Activated CD4-positive, alpha-beta T cell treated with anti-CD3 and anti-CD28 coated beads, Interleukin-2, amount 10 ng/mL, durations not matched to agents 7 days and 5 days (primary cell): ENCODE results near the gene PIK3CG. TPM values are rescaled to one million over a fixed set of nuclear protein-coding genes. Genes with fewer than 3 reads are reported as not detected.
"Not testable (repeated sequence)": the region's sequence is repeated elsewhere in the genome, so short reads cannot be mapped to it uniquely, and the experiment has no call there.

Experiments used
- CTCF ChIA-PET: fragments of 350-600 bp; sonication (Branson Sonifier 250); formaldehyde crosslinking; loops from one replicate; lab custom pipeline; 2021; ENCODE audit warnings: antibody characterized with exemption; lab: Charles Lee
- POLR2A ChIA-PET: fragments of 350-600 bp; sonication (Branson Sonifier 250); formaldehyde crosslinking; loops from one replicate; lab custom pipeline; 2021; ENCODE audit warnings: antibody characterized with exemption; lab: Charles Lee
- DNase-seq: peaks from one replicate; pipeline ENCODE4 v3.0.0-alpha.2; 2020
- H3K27ac Mint-ChIP-seq: one replicate; pipeline ENCODE4 v1.8.0; 2021; ENCODE audit warnings: mild to moderate bottlenecking, moderate library complexity, mixed read lengths
- H3K27me3 Mint-ChIP-seq: one replicate; pipeline ENCODE4 v1.8.0; 2021; ENCODE audit warnings: mixed read lengths
- H3K36me3 Mint-ChIP-seq: one replicate; pipeline ENCODE4 v1.8.0; 2021; ENCODE audit warnings: low read depth, mixed read lengths
- H3K4me1 Mint-ChIP-seq: one replicate; pipeline ENCODE4 v1.8.0; 2021; ENCODE audit warnings: mixed read lengths
- H3K4me3 Mint-ChIP-seq: one replicate; pipeline ENCODE4 v1.8.0; 2021; ENCODE audit warnings: mild to moderate bottlenecking, moderate library complexity, mixed read lengths
- H3K9me3 Mint-ChIP-seq: one replicate; pipeline ENCODE4 v1.8.0; 2021; ENCODE audit warnings: mixed read lengths
- total RNA-seq, 2 experiments: library from RNA; stranded (reverse); gene quantifications; one replicate each; pipeline ENCODE4 v1.2.3, GENCODE V29; 2021

The PIK3CG gene
- total RNA-seq, result 10 to 100 TPM; 42.9 to 51.6 TPM

GRCh38 chr7:106865130-106866041 lies at the start of gene PIK3CG:
Gene PIK3CG, plus strand, starts transcription at chr7:106865282. Its CDS starts 2,280 bp downstream, at chr7:106867562.
- Mint-ChIP-seq H3K27ac (peak within 1 kb of the TSS; percentile 94), H3K27me3 (no peaks in the 10 kb centered on the region), H3K36me3 (peaks cover 39% of the 10 kb centered on the region), H3K4me1 (peaks cover 52% of the 10 kb centered on the region), H3K4me3 (peak within 1 kb of the TSS; percentile 86), H3K9me3 (no peaks in the 10 kb centered on the region)
- POLR2A ChIA-PET, result interaction anchor here (0.6 kb wide), 1 partner anchor 109 kb away, joined by 4 read pairs; no protein-coding TSS in a partner anchor
- DNase-seq, result peak; percentile 46
- CTCF ChIA-PET, result interaction anchor here (0.7 kb wide), 1 partner anchor 15 kb away, joined by 4 read pairs; no protein-coding TSS in a partner anchor

- Mint-ChIP-seq H3K27ac (no peak overlapping the region), H3K9me3 (no peaks in the 10 kb centered on the region), H3K36me3 (no peaks in the 10 kb centered on the region), H3K27me3 (peaks cover 2% of the 10 kb centered on the region), H3K4me1 (peaks cover 5% of the 10 kb centered on the region), H3K4me3 (no peak overlapping the region)
- POLR2A ChIA-PET, result no interaction called here
- no peak for DNase-seq
- CTCF ChIA-PET, result interaction anchor here (1.6 kb wide), 1 partner anchor 9 kb away, joined by 4 read pairs; no protein-coding TSS in a partner anchor
Measured at GRCh38 chr7:106817098-106817497, 48.0 kb upstream of the PIK3CG start.

GRCh38 chr7:106818736-106819135 lies 46.3 kb upstream of the PIK3CG start:
- Mint-ChIP-seq H3K27ac (no peak overlapping the region), H3K9me3 (no peaks in the 10 kb centered on the region), H3K27me3 (peaks cover 2% of the 10 kb centered on the region), H3K4me3 (no peak overlapping the region), H3K4me1 (no peaks in the 10 kb centered on the region), H3K36me3 (no peaks in the 10 kb centered on the region)
- ChIA-PET CTCF (interaction anchor here (1.0 kb wide), 1 partner anchor 26 kb away, joined by 3 read pairs; no protein-coding TSS in a partner anchor), POLR2A (no interaction called here)
- no peak for DNase-seq

- CTCF ChIA-PET, result interaction anchor here (1.0 kb wide), 1 partner anchor 26 kb away, joined by 3 read pairs; no protein-coding TSS in a partner anchor
- no peaks in the 10 kb centered on the region for H3K4me1 Mint-ChIP-seq
Measured at GRCh38 chr7:106819546-106819945, 45.5 kb upstream of the PIK3CG start.

GRCh38 chr7:106820321-106821217 lies 44.5 kb upstream of the PIK3CG start:
- H3K9me3 Mint-ChIP-seq, result peaks cover 1% of the 10 kb centered on the region
- no peaks in the 10 kb centered on the region for H3K4me1 Mint-ChIP-seq
- no peak for DNase-seq
- no peak overlapping the region for H3K27ac Mint-ChIP-seq
- ChIA-PET CTCF (no interaction called here), POLR2A (no interaction called here)
- H3K27me3 Mint-ChIP-seq, result no peaks in the 10 kb centered on the region
- no peaks in the 10 kb centered on the region for H3K36me3 Mint-ChIP-seq
- no peak overlapping the region for H3K4me3 Mint-ChIP-seq

More at GRCh38 chr7:106819546-106819945, 45.5 kb upstream of the PIK3CG start:
- Mint-ChIP-seq H3K4me3 (no peak overlapping the region), H3K27ac (no peak overlapping the region), H3K9me3 (peaks cover 1% of the 10 kb centered on the region), H3K27me3 (no peaks in the 10 kb centered on the region), H3K36me3 (no peaks in the 10 kb centered on the region)
- POLR2A ChIA-PET, result no interaction called here
- DNase-seq, result no peak

- Mint-ChIP-seq H3K4me1 (no peaks in the 10 kb centered on the region), H3K4me3 (no peak overlapping the region), H3K36me3 (no peaks in the 10 kb centered on the region), H3K27ac (no peak overlapping the region), H3K9me3 (peaks cover 1% of the 10 kb centered on the region), H3K27me3 (no peaks in the 10 kb centered on the region)
- ChIA-PET CTCF (no interaction called here), POLR2A (no interaction called here)
- no peak for DNase-seq
Measured at GRCh38 chr7:106823631-106824030, 41.5 kb upstream of the PIK3CG start.

GRCh38 chr7:106824458-106824857 lies 40.6 kb upstream of the PIK3CG start:
- Mint-ChIP-seq H3K4me3 (no peak overlapping the region), H3K27ac (no peak overlapping the region), H3K36me3 (no peaks in the 10 kb centered on the region), H3K27me3 (no peaks in the 10 kb centered on the region), H3K4me1 (no peaks in the 10 kb centered on the region), H3K9me3 (peaks cover 6% of the 10 kb centered on the region)
- CTCF ChIA-PET, result no interaction called here
- DNase-seq, result no peak
- POLR2A ChIA-PET, result no interaction called here

- ChIA-PET CTCF (no interaction called here), POLR2A (no interaction called here)
- no peak for DNase-seq
- Mint-ChIP-seq H3K4me1 (no peaks in the 10 kb centered on the region), H3K4me3 (no peak overlapping the region), H3K27ac (no peak overlapping the region), H3K36me3 (peaks cover 2% of the 10 kb centered on the region), H3K9me3 (peaks cover 18% of the 10 kb centered on the region), H3K27me3 (no peaks in the 10 kb centered on the region)
Measured at GRCh38 chr7:106827626-106828025, 37.5 kb upstream of the PIK3CG start.

GRCh38 chr7:106829496-106829895 lies 35.6 kb upstream of the PIK3CG start:
- no peak overlapping the region for H3K4me3 Mint-ChIP-seq
- H3K9me3 Mint-ChIP-seq, result peaks cover 17% of the 10 kb centered on the region
- DNase-seq, result no peak
- H3K27me3 Mint-ChIP-seq, result no peaks in the 10 kb centered on the region
- CTCF ChIA-PET, result no interaction called here
- POLR2A ChIA-PET, result no interaction called here
- H3K4me1 Mint-ChIP-seq, result no peaks in the 10 kb centered on the region
- no peak overlapping the region for H3K27ac Mint-ChIP-seq
- peaks cover 2% of the 10 kb centered on the region for H3K36me3 Mint-ChIP-seq

GRCh38 chr7:106830896-106831295 lies 34.2 kb upstream of the PIK3CG start:
- H3K4me3 Mint-ChIP-seq, H3K4me1 Mint-ChIP-seq, H3K36me3 Mint-ChIP-seq, POLR2A ChIA-PET, H3K27ac Mint-ChIP-seq, DNase-seq, H3K27me3 Mint-ChIP-seq: not testable (repeated sequence)
- CTCF ChIA-PET, result interaction anchor here (1.3 kb wide), 1 partner anchor 19 kb away, joined by 3 read pairs; no protein-coding TSS in a partner anchor
- H3K9me3 Mint-ChIP-seq, result peaks cover 17% of the 10 kb centered on the region

- H3K27ac Mint-ChIP-seq, result no peak overlapping the region
- POLR2A ChIA-PET, result no interaction called here
Measured at GRCh38 chr7:106836816-106837215, 28.3 kb upstream of the PIK3CG start.

GRCh38 chr7:106839511-106839910 lies 25.6 kb upstream of the PIK3CG start:
- H3K36me3 Mint-ChIP-seq, result no peaks in the 10 kb centered on the region
- H3K4me3 Mint-ChIP-seq, result no peak overlapping the region
- ChIA-PET POLR2A (no interaction called here), CTCF (no interaction called here)
- no peaks in the 10 kb centered on the region for H3K9me3 Mint-ChIP-seq
- no peaks in the 10 kb centered on the region for H3K4me1 Mint-ChIP-seq
- H3K27ac Mint-ChIP-seq, result no peak overlapping the region
- DNase-seq, result no peak
- no peaks in the 10 kb centered on the region for H3K27me3 Mint-ChIP-seq

More at GRCh38 chr7:106836816-106837215, 28.3 kb upstream of the PIK3CG start:
- H3K9me3 Mint-ChIP-seq, result no peaks in the 10 kb centered on the region
- H3K4me1 Mint-ChIP-seq, result no peaks in the 10 kb centered on the region
- CTCF ChIA-PET, result no interaction called here
- H3K4me3 Mint-ChIP-seq, result no peak overlapping the region
- H3K36me3 Mint-ChIP-seq, result no peaks in the 10 kb centered on the region
- H3K27me3 Mint-ChIP-seq, result no peaks in the 10 kb centered on the region
- DNase-seq, result no peak
